K562 (cell line): ENCODE results near the gene NFATC1. TPM values are rescaled to one million over a fixed set of nuclear protein-coding genes. Genes with fewer than 3 reads are reported as not detected.

Experiments
- CC2D1A ChIP-seq: fragments of 450-650 bp; IDR thresholded peaks from 2 replicates; pipeline ENCODE4 v1.6.1; 2017; ENCODE audit warnings: mild to moderate bottlenecking
- MYNN ChIP-seq, 2 experiments: sonication (generic); formaldehyde crosslinking in 1 of 2; IDR thresholded peaks; 2 replicates each; pipeline versions ENCODE4 v1.5.0 to v1.6.1; 2016 to 2020; ENCODE audit warnings: antibody characterized with exemption in 1 of 2, missing genetic modification reagents in 1 of 2
- POLR3A ChIP-seq: IDR thresholded peaks from 2 replicates; pipeline ENCODE4 v1.6.1; 2011; ENCODE audit warnings: borderline replicate concordance, mild to moderate bottlenecking, moderate library complexity; ENCODE audit not compliant: insufficient read length, insufficient read depth; ENCODE audit errors: extremely low read depth
- RB1 ChIP-seq: fragments of 450-650 bp; IDR thresholded peaks from 2 replicates; pipeline ENCODE4 v1.6.1; 2017; ENCODE audit warnings: low read depth, mild to moderate bottlenecking
- STAG1 ChIP-seq: sonication (generic); formaldehyde crosslinking; IDR thresholded peaks from 2 replicates; pipeline ENCODE4 v1.5.0; 2020; ENCODE audit warnings: missing genetic modification reagents, borderline replicate concordance
- polyA plus RNA-seq, 8 experiments: library from polyadenylated mRNA; depleted of rRNA in 4 of 8; stranded (reverse) in 5 of 8; unstranded in 3 of 8; fragments of >200 nt; fragmentation: Nextera tagmentation in 2 of 8; fragmentation: Illumina TruSeq in 1 of 8; extraction: Ambion mirVana in 2 of 8; extraction: Trizol in 1 of 8; gene quantifications; 2 replicates each; pipeline versions ENCODE4 v1.2.1 to v1.2.3, GENCODE V29; 2011 to 2014; ENCODE audit warnings: inconsistent platforms in 1 of 8, missing spikeins in 1 of 8
- total RNA-seq, 7 experiments: library from RNA; depleted of rRNA in 6 of 7; stranded (reverse); fragments of >200 nt in 6 of 7; fragmentation: Illumina TruSeq in 2 of 7; extraction: Trizol in 2 of 7; gene quantifications; 2 replicates each; pipeline versions ENCODE4 v1.2.1 to v1.2.3, GENCODE V29; 2011 to 2021; ENCODE audit warnings: low replicate concordance in 1 of 7
- TF ChIP-seq, protein P1 (sequence below): fragments of 450-650 bp; formaldehyde crosslinking; IDR thresholded peaks from 2 replicates; pipeline ENCODE4 v1.4.0; 2020; ENCODE audit warnings: mild to moderate bottlenecking, moderate library complexity
- TF ChIP-seq, protein P2 (sequence below), 2 experiments: fragments of 450-650 bp in 1 of 2; sonication (generic) in 1 of 2; formaldehyde crosslinking; conservative IDR thresholded peaks; 2 replicates each; pipeline versions ENCODE4 v1.4.0 to v1.8.1; 2020 to 2022; ENCODE audit warnings: mild to moderate bottlenecking in 1 of 2, missing genetic modification reagents in 1 of 2
- TF ChIP-seq, protein P3 (sequence below), 3 experiments: IDR thresholded peaks in 2 of 3; conservative IDR thresholded peaks in 1 of 3; 2 replicates each; pipeline ENCODE4 v1.5.1; 2011 to 2012; ENCODE audit warnings: low read length in 3 of 3, mild to moderate bottlenecking in 3 of 3, control low read depth in 2 of 3, improper control_type of control experiment in 1 of 3, inconsistent platforms in 1 of 3, low read depth in 1 of 3, mixed read lengths in 1 of 3, moderate library complexity in 1 of 3; ENCODE audit not compliant: insufficient read depth in 2 of 3

NFATC1 gene
- total and polyA plus RNA-seq, 9 of the 15 experiments (the other 6 are each of a cell fraction or from before 2014, with no cell fraction given) = 1.1 to 16.4 (median 2.5) TPM

DNA sequence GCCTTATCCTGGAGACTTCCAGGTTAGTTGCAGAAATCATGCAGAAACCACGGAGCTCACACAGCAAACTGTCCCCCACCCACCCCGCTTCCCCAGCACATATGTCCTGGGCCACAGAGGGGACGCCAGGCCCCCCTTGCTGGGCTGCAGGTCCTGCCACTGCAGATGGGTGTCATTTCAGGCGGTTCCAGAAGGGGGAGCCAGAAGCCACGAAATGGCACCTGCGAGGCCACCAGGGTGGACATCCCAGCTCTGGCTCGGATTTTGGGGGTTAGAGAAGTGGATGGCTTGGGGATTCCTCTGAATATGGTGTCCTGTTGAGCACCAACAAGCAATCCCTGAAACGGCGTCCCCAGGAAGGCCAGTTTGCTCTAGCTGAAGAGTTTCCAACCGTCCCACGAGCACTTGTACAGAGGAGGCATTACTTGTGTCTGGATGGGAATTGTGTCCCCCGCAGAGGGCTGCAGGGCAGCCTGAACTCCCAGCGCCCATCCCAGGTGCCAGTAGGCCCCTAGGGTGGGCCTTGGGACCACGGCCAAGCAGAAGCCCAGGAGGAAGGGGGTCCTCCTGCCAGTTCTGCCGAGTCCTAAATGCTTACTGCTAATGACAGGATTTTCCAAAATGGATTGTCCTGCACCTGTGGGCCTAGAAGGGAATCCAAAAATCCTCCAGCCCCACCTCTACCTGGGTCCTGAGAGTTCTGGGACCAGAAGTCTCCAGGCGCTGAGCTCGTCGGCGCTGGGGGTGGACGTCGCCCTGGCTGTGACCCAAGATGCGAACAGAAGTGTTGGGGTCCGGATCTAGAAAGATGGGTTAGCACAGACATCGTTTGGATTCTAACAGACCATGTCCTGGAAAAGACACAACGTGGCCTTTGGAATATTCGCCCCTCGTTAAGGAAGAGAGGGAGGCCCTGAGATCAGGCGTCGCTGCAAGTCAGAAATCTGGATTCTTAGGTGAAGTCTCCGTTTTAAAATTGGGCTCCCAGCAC lies 14.6 kb upstream of the NFATC1 start (continued):
- TF ChIP-seq STAG1 (CRISPR knock-in tag) = peak; percentile 80; the same call in 1 of the 2 replicates
- peak; percentile 31; the same call in 1 of the 2 replicates for TF ChIP-seq MYNN (IDR thresholded peaks at IDR 0.05)
- no peak for TF ChIP-seq MYNN (CRISPR knock-in tag; IDR thresholded peaks at IDR 0.05)
- TF ChIP-seq, protein P1, sequence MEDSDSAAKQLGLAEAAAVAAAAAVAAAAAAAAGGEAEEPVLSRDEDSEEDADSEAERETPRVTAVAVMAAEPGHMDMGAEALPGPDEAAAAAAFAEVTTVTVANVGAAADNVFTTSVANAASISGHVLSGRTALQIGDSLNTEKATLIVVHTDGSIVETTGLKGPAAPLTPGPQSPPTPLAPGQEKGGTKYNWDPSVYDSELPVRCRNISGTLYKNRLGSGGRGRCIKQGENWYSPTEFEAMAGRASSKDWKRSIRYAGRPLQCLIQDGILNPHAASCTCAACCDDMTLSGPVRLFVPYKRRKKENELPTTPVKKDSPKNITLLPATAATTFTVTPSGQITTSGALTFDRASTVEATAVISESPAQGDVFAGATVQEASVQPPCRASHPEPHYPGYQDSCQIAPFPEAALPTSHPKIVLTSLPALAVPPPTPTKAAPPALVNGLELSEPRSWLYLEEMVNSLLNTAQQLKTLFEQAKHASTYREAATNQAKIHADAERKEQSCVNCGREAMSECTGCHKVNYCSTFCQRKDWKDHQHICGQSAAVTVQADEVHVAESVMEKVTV (CRISPR knock-in tag) = 0 out of 2 replicates have a peak, but pooled peaks have one; percentile 19
- TF ChIP-seq CC2D1A = peak; percentile 56; the same call in 1 of the 2 replicates
- TF ChIP-seq, protein P2, sequence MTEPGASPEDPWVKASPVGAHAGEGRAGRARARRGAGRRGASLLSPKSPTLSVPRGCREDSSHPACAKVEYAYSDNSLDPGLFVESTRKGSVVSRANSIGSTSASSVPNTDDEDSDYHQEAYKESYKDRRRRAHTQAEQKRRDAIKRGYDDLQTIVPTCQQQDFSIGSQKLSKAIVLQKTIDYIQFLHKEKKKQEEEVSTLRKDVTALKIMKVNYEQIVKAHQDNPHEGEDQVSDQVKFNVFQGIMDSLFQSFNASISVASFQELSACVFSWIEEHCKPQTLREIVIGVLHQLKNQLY (CRISPR knock-in tag; conservative IDR thresholded peaks at IDR 0.05) = no peak
- TF ChIP-seq POLR3A = no peak
- TF ChIP-seq, protein P3, sequence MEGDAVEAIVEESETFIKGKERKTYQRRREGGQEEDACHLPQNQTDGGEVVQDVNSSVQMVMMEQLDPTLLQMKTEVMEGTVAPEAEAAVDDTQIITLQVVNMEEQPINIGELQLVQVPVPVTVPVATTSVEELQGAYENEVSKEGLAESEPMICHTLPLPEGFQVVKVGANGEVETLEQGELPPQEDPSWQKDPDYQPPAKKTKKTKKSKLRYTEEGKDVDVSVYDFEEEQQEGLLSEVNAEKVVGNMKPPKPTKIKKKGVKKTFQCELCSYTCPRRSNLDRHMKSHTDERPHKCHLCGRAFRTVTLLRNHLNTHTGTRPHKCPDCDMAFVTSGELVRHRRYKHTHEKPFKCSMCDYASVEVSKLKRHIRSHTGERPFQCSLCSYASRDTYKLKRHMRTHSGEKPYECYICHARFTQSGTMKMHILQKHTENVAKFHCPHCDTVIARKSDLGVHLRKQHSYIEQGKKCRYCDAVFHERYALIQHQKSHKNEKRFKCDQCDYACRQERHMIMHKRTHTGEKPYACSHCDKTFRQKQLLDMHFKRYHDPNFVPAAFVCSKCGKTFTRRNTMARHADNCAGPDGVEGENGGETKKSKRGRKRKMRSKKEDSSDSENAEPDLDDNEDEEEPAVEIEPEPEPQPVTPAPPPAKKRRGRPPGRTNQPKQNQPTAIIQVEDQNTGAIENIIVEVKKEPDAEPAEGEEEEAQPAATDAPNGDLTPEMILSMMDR (IDR thresholded peaks at IDR 0.05 in 2 of 3, conservative IDR thresholded peaks at IDR 0.05 in 1 of 3; ENCODE audit: insufficient read depth in 2 of 3, low read depth in 1 of 3, low read length in 3 of 3) = peak; percentile 73 to 85 (median 77)
- TF ChIP-seq RB1 = no peak
